Measurements from ENCODE around the gene GEMIN4.
"Not testable (repeated sequence)": the region's sequence is repeated elsewhere in the genome, so short reads cannot be mapped to it uniquely, and the experiment has no call there.

The GEMIN4 gene

GRCh38 chr17:790874-791247 is 38.8 kb upstream of the GEMIN4 start:
- not testable (repeated sequence) for H3K27ac ChIP-seq (ENCODE audit: low read depth, low read length); H3K4me1 ChIP-seq (ENCODE audit: control insufficient read depth, insufficient read depth, low read length); H3K9ac ChIP-seq (ENCODE audit: low read length); H3K4me3 ChIP-seq (ENCODE audit: low read length); H3K27me3 ChIP-seq (ENCODE audit: control insufficient read depth, insufficient read depth, low read length)
- peaks cover 17% of the 10 kb centered on the region for H3K36me3 ChIP-seq (ENCODE audit: control insufficient read depth, insufficient read depth, low read length)

DNA sequence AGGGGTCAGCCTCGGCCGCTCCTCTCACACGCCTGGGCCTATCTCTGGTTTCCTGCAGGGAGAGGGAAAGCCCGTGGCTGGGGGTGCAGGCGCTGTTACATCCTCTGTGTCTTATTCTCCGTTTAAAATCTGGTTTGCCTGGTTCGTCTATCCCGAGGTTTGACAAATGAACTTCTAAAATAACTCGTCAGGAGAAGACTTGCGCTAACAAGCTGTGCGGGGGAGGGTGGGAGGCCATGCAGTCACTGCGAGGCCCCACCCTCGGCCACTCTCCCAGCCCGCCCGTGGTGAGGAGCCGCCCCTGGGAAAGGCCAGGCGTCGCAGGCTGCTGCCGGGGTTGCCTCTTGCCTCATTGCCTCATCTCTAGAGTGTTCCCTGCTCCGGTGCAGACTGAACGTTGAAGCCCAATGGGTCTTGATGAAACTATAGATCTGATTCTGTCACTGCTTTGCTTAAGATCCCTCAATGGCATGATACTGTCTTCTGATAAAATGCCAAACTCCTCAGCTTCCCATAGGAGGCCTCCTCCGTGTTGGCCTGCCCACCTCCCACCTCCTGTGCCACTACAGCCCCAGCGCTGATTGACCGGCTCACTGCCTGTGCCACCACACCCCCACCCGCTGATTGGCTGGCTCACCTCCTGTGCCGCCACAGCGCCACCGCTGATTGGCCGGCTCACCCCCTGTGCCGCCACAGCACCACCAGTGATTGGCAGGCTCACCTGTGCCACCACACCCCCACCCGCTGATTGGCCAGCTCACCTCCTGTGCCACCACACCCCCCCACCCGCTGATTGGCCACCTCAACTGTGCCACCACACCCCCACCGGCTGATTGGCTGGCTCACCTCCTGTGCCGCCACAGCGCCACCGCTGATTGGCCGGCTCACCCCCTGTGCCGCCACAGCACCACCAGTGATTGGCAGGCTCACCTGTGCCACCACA is 38.1 kb upstream of the GEMIN4 start:
- not testable (repeated sequence) for H3K4me3 ChIP-seq (ENCODE audit: low read length); H3K27ac ChIP-seq (ENCODE audit: low read depth, low read length)
- peaks cover 17% of the 10 kb centered on the region for H3K36me3 ChIP-seq (ENCODE audit: control insufficient read depth, insufficient read depth, low read length)

DNA sequence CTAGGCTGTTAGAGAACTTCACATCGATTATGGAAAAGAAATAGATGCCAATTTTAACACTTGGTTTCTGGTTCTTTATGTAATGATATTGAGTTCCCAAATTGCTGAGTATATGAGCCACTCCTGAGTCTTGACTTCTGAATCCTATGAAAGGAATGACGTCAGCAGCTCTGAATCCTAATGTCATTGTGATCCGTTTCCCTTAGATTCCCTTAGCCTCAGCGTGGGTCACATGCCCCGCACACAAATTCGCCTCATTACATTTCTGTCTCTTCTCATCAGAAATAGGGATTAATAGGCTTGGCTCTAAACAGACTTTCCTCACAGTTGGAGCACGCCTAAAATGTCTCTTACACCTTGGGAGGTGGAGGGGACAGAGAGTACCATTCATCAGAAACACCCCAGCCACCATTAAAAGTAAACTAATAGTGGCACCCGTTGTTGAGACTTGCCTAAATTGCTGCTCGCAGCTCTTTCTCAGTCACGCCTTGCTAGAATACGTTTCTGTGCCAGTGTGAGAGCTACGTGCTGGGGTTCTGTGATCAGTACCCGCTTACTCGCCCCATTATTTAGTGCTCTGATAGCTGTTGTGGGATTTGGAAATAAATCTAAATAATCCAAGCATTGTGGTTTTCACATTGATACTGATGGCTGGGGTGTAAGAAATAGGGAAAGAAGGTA is 37.2 kb upstream of the GEMIN4 start:
- Histone ChIP-seq H3K4me3 (ENCODE audit: low read length) (no peak overlapping the region), H3K4me1 (ENCODE audit: control insufficient read depth, insufficient read depth, low read length) (peaks cover 5% of the 10 kb centered on the region), H3K27me3 (ENCODE audit: control insufficient read depth, insufficient read depth, low read length) (no peaks in the 10 kb centered on the region), H3K27ac (ENCODE audit: low read depth, low read length) (no peak overlapping the region), H3K9ac (ENCODE audit: low read length) (no peak overlapping the region), H3K36me3 (ENCODE audit: control insufficient read depth, insufficient read depth, low read length) (peaks cover 17% of the 10 kb centered on the region)

More for the DNA sequence above, 38.1 kb upstream of the GEMIN4 start:
- not testable (repeated sequence) for H3K4me1 ChIP-seq (ENCODE audit: control insufficient read depth, insufficient read depth, low read length); H3K27me3 ChIP-seq (ENCODE audit: control insufficient read depth, insufficient read depth, low read length); H3K9ac ChIP-seq (ENCODE audit: low read length)

DNA sequence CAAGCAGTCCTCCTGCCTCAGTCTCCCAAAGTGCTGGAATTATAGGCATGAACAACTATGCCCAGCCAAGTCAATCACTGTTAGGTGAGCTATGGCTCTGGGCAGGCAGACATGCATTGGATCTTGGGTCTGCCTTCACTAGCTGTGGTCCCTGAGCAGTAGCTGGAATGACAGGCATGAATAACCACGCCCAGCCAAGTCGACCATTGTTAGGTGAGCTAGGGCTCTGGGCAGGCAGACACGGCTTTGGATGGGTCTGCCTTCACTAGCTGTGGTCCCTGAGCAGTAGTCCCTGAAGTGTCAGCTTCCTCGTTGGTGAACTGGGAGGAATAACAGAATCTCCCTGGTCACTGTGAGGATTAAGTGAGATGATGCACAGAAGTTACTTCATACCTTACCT is 36.5 kb upstream of the GEMIN4 start:
- Histone ChIP-seq H3K36me3 (ENCODE audit: control insufficient read depth, insufficient read depth, low read length) (peaks cover 17% of the 10 kb centered on the region), H3K4me1 (ENCODE audit: control insufficient read depth, insufficient read depth, low read length) (peaks cover 5% of the 10 kb centered on the region), H3K27ac (ENCODE audit: low read depth, low read length) (no peak overlapping the region), H3K27me3 (ENCODE audit: control insufficient read depth, insufficient read depth, low read length) (no peaks in the 10 kb centered on the region), H3K9ac (ENCODE audit: low read length) (no peak overlapping the region), H3K4me3 (ENCODE audit: low read length) (no peak overlapping the region)

DNA sequence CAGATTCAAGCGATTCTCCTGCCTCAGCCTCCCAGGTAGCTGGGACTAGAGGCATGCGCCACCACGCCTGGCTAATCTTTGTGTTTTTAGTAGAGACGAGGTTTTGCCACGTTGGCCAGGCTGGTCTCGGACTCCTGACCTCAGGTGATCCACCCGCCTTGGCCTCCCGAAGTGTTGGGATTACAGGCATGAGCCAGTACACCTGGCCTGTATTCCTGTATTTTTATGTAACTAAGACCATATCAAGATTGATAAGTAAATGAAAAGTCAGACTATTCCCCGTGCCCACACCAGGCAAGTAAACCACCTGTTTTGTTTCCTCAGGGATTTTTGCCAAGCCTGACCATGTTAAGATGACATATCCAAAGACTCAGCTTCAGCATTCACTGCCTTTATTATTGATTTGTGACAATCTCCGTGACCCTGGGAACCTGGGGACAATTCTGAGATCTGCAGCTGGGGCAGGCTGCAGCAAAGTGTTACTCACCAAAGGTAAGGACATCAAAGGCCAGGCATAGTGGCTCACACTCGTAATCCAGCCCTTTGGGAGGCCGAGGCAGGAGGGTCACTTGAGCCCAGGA is 35.7 kb upstream of the GEMIN4 start:
- H3K27me3 ChIP-seq (ENCODE audit: control insufficient read depth, insufficient read depth, low read length), result no peaks in the 10 kb centered on the region
- peaks cover 5% of the 10 kb centered on the region for H3K4me1 ChIP-seq (ENCODE audit: control insufficient read depth, insufficient read depth, low read length)
- H3K27ac ChIP-seq (ENCODE audit: low read depth, low read length), result no peak overlapping the region
- no peak overlapping the region for H3K4me3 ChIP-seq (ENCODE audit: low read length)
- H3K36me3 ChIP-seq (ENCODE audit: control insufficient read depth, insufficient read depth, low read length), result peaks cover 16% of the 10 kb centered on the region
- no peak overlapping the region for H3K9ac ChIP-seq (ENCODE audit: low read length)

DNA sequence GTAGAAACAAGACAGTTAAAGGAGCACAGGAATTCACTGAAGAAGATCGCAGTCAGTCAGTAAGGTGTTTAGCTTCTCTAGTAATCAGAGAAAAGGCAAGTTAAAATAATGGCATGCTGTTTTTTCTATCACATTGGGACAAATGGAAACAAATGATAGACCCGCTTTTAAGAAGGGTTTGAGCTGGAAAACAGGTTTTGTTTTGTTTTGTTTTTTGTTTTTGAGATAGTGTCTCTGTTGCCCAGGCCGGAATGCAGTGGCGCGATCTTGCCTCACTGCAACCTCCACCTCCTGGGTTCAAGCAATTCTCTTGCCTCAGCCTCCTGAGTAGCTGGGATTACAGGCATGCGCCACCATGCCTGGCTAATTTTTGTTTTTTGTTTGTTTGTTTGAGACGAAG is 33.8 kb upstream of the GEMIN4 start:
- H3K9ac ChIP-seq (ENCODE audit: low read length); H3K27me3 ChIP-seq (ENCODE audit: control insufficient read depth, insufficient read depth, low read length); H3K4me3 ChIP-seq (ENCODE audit: low read length); H3K4me1 ChIP-seq (ENCODE audit: control insufficient read depth, insufficient read depth, low read length); H3K27ac ChIP-seq (ENCODE audit: low read depth, low read length); H3K36me3 ChIP-seq (ENCODE audit: control insufficient read depth, insufficient read depth, low read length): not testable (repeated sequence)

DNA sequence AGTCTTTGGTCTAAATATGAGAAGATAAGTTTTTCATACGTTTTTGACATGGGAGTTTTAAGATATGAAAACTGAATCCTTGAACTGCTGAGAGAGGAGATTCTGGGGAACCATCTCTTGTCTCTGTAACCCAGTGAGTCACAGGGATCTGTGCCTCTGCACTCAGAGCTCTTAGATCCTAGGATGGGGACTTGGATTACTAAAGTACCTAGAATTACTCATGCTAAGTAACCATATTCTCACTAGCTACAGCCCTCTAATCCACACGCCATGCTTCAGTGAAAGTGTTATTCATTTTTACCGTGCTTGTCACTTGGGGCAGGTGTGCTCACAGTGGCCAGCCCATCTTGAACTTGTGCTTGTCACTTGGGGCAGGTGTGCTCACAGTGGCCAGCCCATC is 32.1 kb upstream of the GEMIN4 start:
- Histone ChIP-seq H3K36me3 (ENCODE audit: control insufficient read depth, insufficient read depth, low read length) (peaks cover 6% of the 10 kb centered on the region), H3K4me1 (ENCODE audit: control insufficient read depth, insufficient read depth, low read length) (peaks cover 6% of the 10 kb centered on the region), H3K4me3 (ENCODE audit: low read length) (no peak overlapping the region), H3K9ac (ENCODE audit: low read length) (no peak overlapping the region), H3K27ac (ENCODE audit: low read depth, low read length) (no peak overlapping the region), H3K27me3 (ENCODE audit: control insufficient read depth, insufficient read depth, low read length) (no peaks in the 10 kb centered on the region)

GRCh38 chr17:781805-782731 is 30.0 kb upstream of the GEMIN4 start, which contains the start of the genes GLOD4 and MRM3:
GLOD4 (minus strand) TSS chr17:782280; CDS start chr17:782255, 25 bp downstream.
MRM3 (plus strand) TSS chr17:782353; CDS start chr17:782379, 26 bp downstream.
- peak within 1 kb of the TSS; percentile 72 for H3K27ac ChIP-seq (ENCODE audit: low read depth, low read length)
- peak within 1 kb of the TSS; percentile 96 for H3K4me3 ChIP-seq (ENCODE audit: low read length)
- H3K9ac ChIP-seq (ENCODE audit: low read length), result peak within 1 kb of the TSS; percentile 84
- H3K27me3 ChIP-seq (ENCODE audit: control insufficient read depth, insufficient read depth, low read length), result no peaks in the 10 kb centered on the region
- H3K36me3 ChIP-seq (ENCODE audit: control insufficient read depth, insufficient read depth, low read length), result peaks cover 4% of the 10 kb centered on the region
- peaks cover 6% of the 10 kb centered on the region for H3K4me1 ChIP-seq (ENCODE audit: control insufficient read depth, insufficient read depth, low read length)

DNA sequence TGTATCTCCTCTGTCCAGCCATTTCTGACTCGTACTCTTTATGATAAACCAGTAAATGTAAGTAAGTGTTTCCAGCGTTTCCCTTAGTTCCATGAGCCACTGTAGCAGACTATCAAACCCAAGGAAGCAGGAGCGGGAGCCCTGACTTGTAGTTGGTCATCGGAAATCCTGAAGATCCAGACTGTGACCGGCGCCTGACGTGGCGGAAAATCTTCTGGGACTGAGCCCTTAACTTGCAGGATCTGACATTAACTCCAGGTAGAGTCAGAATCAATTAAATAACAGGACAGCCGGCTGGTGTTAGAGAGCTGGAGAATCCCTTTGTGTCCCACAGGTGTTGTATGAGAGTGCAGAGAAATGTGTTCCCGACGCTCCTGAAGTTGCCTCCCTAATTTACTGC is 26.0 kb upstream of the GEMIN4 start:
- Histone ChIP-seq H3K9ac (ENCODE audit: low read length) (no peak overlapping the region), H3K4me3 (ENCODE audit: low read length) (no peak overlapping the region), H3K36me3 (ENCODE audit: control insufficient read depth, insufficient read depth, low read length) (peaks cover 26% of the 10 kb centered on the region), H3K27me3 (ENCODE audit: control insufficient read depth, insufficient read depth, low read length) (no peaks in the 10 kb centered on the region), H3K4me1 (ENCODE audit: control insufficient read depth, insufficient read depth, low read length) (peaks cover 6% of the 10 kb centered on the region), H3K27ac (ENCODE audit: low read depth, low read length) (no peak overlapping the region)

- H3K36me3 ChIP-seq (ENCODE audit: control insufficient read depth, insufficient read depth, low read length), result peaks cover 35% of the 10 kb centered on the region
- H3K27me3 ChIP-seq (ENCODE audit: control insufficient read depth, insufficient read depth, low read length), result no peaks in the 10 kb centered on the region
- no peak overlapping the region for H3K27ac ChIP-seq (ENCODE audit: low read depth, low read length)
- H3K4me1 ChIP-seq (ENCODE audit: control insufficient read depth, insufficient read depth, low read length), result no peaks in the 10 kb centered on the region
- no peak overlapping the region for H3K9ac ChIP-seq (ENCODE audit: low read length)
- H3K4me3 ChIP-seq (ENCODE audit: low read length), result no peak overlapping the region
These were observed 22.2 kb upstream of the GEMIN4 start for GRCh38 chr17:774313-774584.

DNA sequence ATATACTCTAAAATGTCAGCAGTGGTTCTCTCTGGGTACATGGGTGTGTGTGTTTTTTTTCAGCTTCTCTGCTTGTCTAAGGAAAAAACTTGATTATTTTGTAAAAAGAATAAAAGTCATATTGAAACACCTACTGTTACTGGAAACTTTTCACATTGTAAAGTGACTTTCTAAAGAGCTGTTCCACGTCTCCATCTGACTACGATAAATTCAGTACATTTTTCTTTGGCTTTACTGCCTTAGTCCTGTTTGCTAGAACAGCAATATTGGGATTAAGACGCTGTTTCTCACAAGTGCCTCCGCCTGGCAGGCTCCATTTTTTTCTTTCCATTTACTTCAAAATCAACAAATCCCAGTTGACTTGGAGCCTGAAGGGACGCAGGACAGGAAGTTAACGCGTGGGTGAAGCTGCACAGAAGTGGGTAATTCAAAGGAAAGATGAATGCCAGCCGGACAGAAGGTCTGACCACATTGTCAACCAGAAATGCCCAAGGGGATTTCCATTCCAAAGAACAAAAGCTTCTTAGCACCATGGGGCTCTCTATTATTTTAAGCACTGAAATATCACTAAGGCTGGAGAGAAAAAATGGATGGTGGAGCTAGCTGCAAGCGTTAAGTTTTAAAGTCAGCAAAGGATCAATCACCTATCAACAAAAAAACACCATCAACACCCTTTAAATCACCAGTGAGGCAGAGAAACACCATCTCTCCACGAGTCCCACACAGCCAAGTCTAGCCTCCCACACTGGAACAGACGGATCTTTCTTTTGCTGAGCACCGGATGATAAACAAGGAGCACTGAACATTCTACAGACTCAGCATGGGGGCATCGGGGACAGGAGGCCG is 21.6 kb upstream of the GEMIN4 start:
- no peaks in the 10 kb centered on the region for H3K27me3 ChIP-seq (ENCODE audit: control insufficient read depth, insufficient read depth, low read length)
- peaks cover 38% of the 10 kb centered on the region for H3K36me3 ChIP-seq (ENCODE audit: control insufficient read depth, insufficient read depth, low read length)
- no peak overlapping the region for H3K27ac ChIP-seq (ENCODE audit: low read depth, low read length)
- no peaks in the 10 kb centered on the region for H3K4me1 ChIP-seq (ENCODE audit: control insufficient read depth, insufficient read depth, low read length)
- no peak overlapping the region for H3K9ac ChIP-seq (ENCODE audit: low read length)
- no peak overlapping the region for H3K4me3 ChIP-seq (ENCODE audit: low read length)

Data from rectal smooth muscle tissue (tissue), 1 donor.